Lower lobe of right lung (tissue), 2 donors: ENCODE data around the gene TGFB3. TPM values are rescaled to one million over a fixed set of nuclear protein-coding genes. Genes with fewer than 3 reads are reported as not detected.

Experiments
- ATAC-seq, 2 donors: fragments of 200-7000 bp; cut with Tn5 transposase; one replicate each; pipeline ENCODE4 v1.9.1; 2020 to 2022; ENCODE audit warnings: mild to moderate bottlenecking in 2 of 2, moderate library complexity in 2 of 2
- DNase-seq: peaks from one replicate; pipeline ENCODE4 v3.0.0-alpha.2; 2020
- H3K27ac ChIP-seq: fragments of 200-600 bp; one replicate; pipeline ENCODE4 v1.8.0; 2022
- H3K27me3 ChIP-seq: fragments of 200-600 bp; one replicate; pipeline ENCODE4 v1.8.0; 2022; ENCODE audit warnings: low read depth
- H3K36me3 ChIP-seq: fragments of 200-600 bp; one replicate; pipeline ENCODE4 v1.8.0; 2022; ENCODE audit warnings: mild to moderate bottlenecking
- H3K4me1 ChIP-seq: fragments of 200-600 bp; one replicate; pipeline ENCODE4 v1.8.0; 2022
- H3K4me3 ChIP-seq: fragments of 200-600 bp; one replicate; pipeline ENCODE4 v1.8.0; 2022; ENCODE audit warnings: mild to moderate bottlenecking
- H3K9me3 ChIP-seq: fragments of 200-600 bp; one replicate; pipeline ENCODE4 v1.8.0; 2022
- CTCF ChIP-seq: fragments of 200-600 bp; IDR thresholded peaks from one replicate; pipeline ENCODE4 v1.8.0; 2022; ENCODE audit warnings: antibody characterized with exemption, mild to moderate bottlenecking
- intact Hi-C: fragments of 100-400 bp; cut with DNase I; formaldehyde crosslinking; loops from one replicate; pipeline ENCODE4 v1.11.0; 2022
- long read RNA-seq: library from polyadenylated mRNA; unstranded; transcript quantifications from one replicate; pipeline ENCODE4 v2.0.0, GENCODE V29; 2021
- total RNA-seq: library from RNA; stranded (reverse); fragmentation: NEBNext Ultra II Directional; extraction: Animal tissue kit (Norgen Biotek cat#: 25700); gene quantifications from one replicate; pipeline ENCODE4 v1.2.1, GENCODE V29; 2021
- donor health status: DM: no; HTN: yes; CAD: no; lungs with severe emphysema.

The TGFB3 gene
- 15.7 TPM for total RNA-seq
- long read RNA-seq, transcript TGFB3-201 (7 exons, 2,522 nt): major isoform, 16 of 22 reads
- long read RNA-seq, partial matches to known transcripts: 2 of 22 reads
- long read RNA-seq, other reads (novel, unspliced or antisense): 4 of 22 reads

- H3K4me1 ChIP-seq: peaks cover 63% of the 10 kb centered on the region
- H3K36me3 ChIP-seq: no peaks in the 10 kb centered on the region
- peak within 1 kb of the TSS; percentile 94 for H3K27ac ChIP-seq
- no peaks in the 10 kb centered on the region for H3K9me3 ChIP-seq
- H3K27me3 ChIP-seq: no peaks in the 10 kb centered on the region
- DNase-seq (peak; percentile 64), ATAC-seq (peak; percentile 65 to 83)
- intact Hi-C loops: loop anchor here (5.0 kb wide), 1 partner anchor 274 kb away; no protein-coding TSS in a partner anchor
- H3K4me3 ChIP-seq: peak within 1 kb of the TSS; percentile 75
- no peak for TF ChIP-seq CTCF
These were observed at the start of gene TGFB3 for GRCh38 chr14:75981426-75982265. TGFB3 (minus strand) TSS chr14:75981995; CDS start chr14:75980893, 1,102 bp downstream.

GRCh38 chr14:76024211-76024907, 42.6 kb upstream of the TGFB3 start:
- peaks cover 8% of the 10 kb centered on the region for H3K9me3 ChIP-seq
- intact Hi-C loops: no loop called here
- H3K4me3 ChIP-seq: no peak overlapping the region
- no peak for DNase-seq
- no peak for TF ChIP-seq CTCF
- H3K27ac ChIP-seq: no peak overlapping the region
- no peaks in the 10 kb centered on the region for H3K4me1 ChIP-seq
- H3K27me3 ChIP-seq: no peaks in the 10 kb centered on the region
- no peak for ATAC-seq
- peaks cover 18% of the 10 kb centered on the region for H3K36me3 ChIP-seq

GRCh38 chr14:76023757-76024156, 42.0 kb upstream of the TGFB3 start:
- H3K27ac ChIP-seq: no peak overlapping the region
- peaks cover 18% of the 10 kb centered on the region for H3K36me3 ChIP-seq
- no peak for DNase-seq
- no peak overlapping the region for H3K4me3 ChIP-seq
- intact Hi-C loops: no loop called here
- TF ChIP-seq CTCF: no peak
- peaks cover 8% of the 10 kb centered on the region for H3K9me3 ChIP-seq
- no peak for ATAC-seq
- no peaks in the 10 kb centered on the region for H3K27me3 ChIP-seq
- H3K4me1 ChIP-seq: no peaks in the 10 kb centered on the region

GRCh38 chr14:76022991-76023390, 41.2 kb upstream of the TGFB3 start:
- TF ChIP-seq CTCF: no peak
- intact Hi-C loops: no loop called here
- no peaks in the 10 kb centered on the region for H3K4me1 ChIP-seq
- H3K4me3 ChIP-seq: no peak overlapping the region
- no peaks in the 10 kb centered on the region for H3K27me3 ChIP-seq
- peaks cover 18% of the 10 kb centered on the region for H3K36me3 ChIP-seq
- peaks cover 8% of the 10 kb centered on the region for H3K9me3 ChIP-seq
- ATAC-seq: no peak
- no peak for DNase-seq
- no peak overlapping the region for H3K27ac ChIP-seq

GRCh38 chr14:76019676-76020075, 37.9 kb upstream of the TGFB3 start:
- intact Hi-C loops: no loop called here
- ATAC-seq (no peak), DNase-seq (no peak)

More at GRCh38 chr14:76019676-76020075, 37.9 kb upstream of the TGFB3 start:
- Histone ChIP-seq H3K27me3 (no peaks in the 10 kb centered on the region), H3K9me3 (peaks cover 8% of the 10 kb centered on the region), H3K36me3 (peaks cover 18% of the 10 kb centered on the region), H3K4me3 (no peak overlapping the region), H3K27ac (no peak overlapping the region), H3K4me1 (no peaks in the 10 kb centered on the region)
- TF ChIP-seq CTCF: no peak
